H1 (cell line): ENCODE data around the gene TEX44. TPM values are rescaled to one million over a fixed set of nuclear protein-coding genes. Genes with fewer than 3 reads are reported as not detected.

Source experiments
- CTCF ChIA-PET: fragments of 300-600 bp; sonication (Branson Sonifier 250); formaldehyde crosslinking; loops from one replicate; lab custom pipeline; 2021; ENCODE audit not compliant: partially characterized antibody; lab: Charles Lee
- POLR2A ChIA-PET: fragments of 300-600 bp; sonication (Branson Sonifier 250); formaldehyde crosslinking; loops from one replicate; lab custom pipeline; 2021; ENCODE audit warnings: inconsistent platforms; ENCODE audit not compliant: partially characterized antibody; lab: Charles Lee
- DNase-seq, 2 experiments: peaks; one replicate each; pipeline versions ENCODE4 v3.0.0 to v3.0.0-alpha.2; 2010 to 2022; ENCODE audit warnings: low spot score in 2 of 2, low read depth in 1 of 2, mixed read lengths in 1 of 2
- FAIRE-seq: peaks from 2 replicates; lab custom pipeline; 2011; peaks lifted over from hg19 to GRCh38; lab: Jason Lieb, UNC
- H2AFZ ChIP-seq: 2 replicates; pipeline ENCODE4 v1.8.1; 2012; ENCODE audit warnings: low read length, inconsistent platforms
- H2AK5ac ChIP-seq: 2 replicates; pipeline ENCODE4 v1.6.1; 2013; ENCODE audit warnings: low read depth, low read length
- H2BK120ac ChIP-seq: replicated peaks from 2 replicates; pipeline ENCODE3; 2013; ENCODE audit warnings: low read depth, low read length, inconsistent platforms
- H2BK12ac ChIP-seq: 2 replicates; pipeline ENCODE4 v1.6.1; 2013; ENCODE audit warnings: low read depth, low read length
- H2BK15ac ChIP-seq: 2 replicates; pipeline ENCODE4 v1.6.1; 2013; ENCODE audit warnings: low read length
- H2BK20ac ChIP-seq: 2 replicates; pipeline ENCODE4 v1.6.1; 2013; ENCODE audit warnings: low read length
- H2BK5ac ChIP-seq: 2 replicates; pipeline ENCODE4 v1.6.1; 2013; ENCODE audit warnings: low read depth, low read length
- H3K14ac ChIP-seq: 2 replicates; pipeline ENCODE4 v1.6.1; 2013; ENCODE audit warnings: inconsistent platforms; ENCODE audit not compliant: insufficient read length
- H3K18ac ChIP-seq: 2 replicates; pipeline ENCODE4 v1.6.1; 2013; ENCODE audit warnings: low read length; ENCODE audit errors: extremely low read depth
- H3K23ac ChIP-seq: 2 replicates; pipeline ENCODE4 v1.6.1; 2013; ENCODE audit warnings: inconsistent platforms; ENCODE audit not compliant: insufficient read length
- H3K23me2 ChIP-seq: 2 replicates; pipeline ENCODE4 v1.6.1; 2013; ENCODE audit warnings: low read depth, low read length
- H3K27ac ChIP-seq: 2 replicates; pipeline ENCODE4 v1.6.1; 2011; ENCODE audit warnings: low read depth, low read length, inconsistent platforms
- H3K27me3 ChIP-seq, 4 experiments: replicated peaks in 1 of 4; 1 replicate in 1 of 4; 2 replicates in 3 of 4; pipeline versions ENCODE4 v1.6.1 to v1.8.1; 2011 to 2013; ENCODE audit warnings: low read length in 3 of 4, mild to moderate bottlenecking in 3 of 4, inconsistent platforms in 2 of 4, mixed read lengths in 2 of 4, moderate library complexity in 1 of 4; ENCODE audit not compliant: control insufficient read depth in 3 of 4, insufficient read depth in 3 of 4; ENCODE audit errors: extremely low read depth in 1 of 4
- H3K36me3 ChIP-seq, 4 experiments: 2 replicates each; pipeline versions ENCODE4 v1.6.1 to v1.8.1; 2011 to 2013; ENCODE audit warnings: mild to moderate bottlenecking in 4 of 4, low read length in 3 of 4, moderate library complexity in 2 of 4, control low read depth in 1 of 4, inconsistent platforms in 1 of 4; ENCODE audit not compliant: insufficient read depth in 4 of 4, control insufficient read depth in 2 of 4
- H3K4ac ChIP-seq: replicated peaks from 2 replicates; pipeline ENCODE3; 2013; ENCODE audit warnings: low read length, low read depth, mixed read lengths, inconsistent platforms; ENCODE audit not compliant: insufficient read length
- H3K4me1 ChIP-seq, 4 experiments: replicated peaks in 1 of 4; 1 replicate in 1 of 4; 2 replicates in 3 of 4; pipeline versions ENCODE4 v1.6.1 to v1.8.1; 2011 to 2013; ENCODE audit warnings: low read length in 3 of 4, inconsistent platforms in 2 of 4, mixed read lengths in 1 of 4; ENCODE audit not compliant: insufficient read depth in 4 of 4, control insufficient read depth in 3 of 4
- H3K4me2 ChIP-seq, 2 experiments: 2 replicates each; pipeline versions ENCODE4 v1.6.1 to v1.8.1; 2011 to 2013; ENCODE audit warnings: low read depth in 2 of 2, low read length in 2 of 2, control low read depth in 1 of 2, inconsistent platforms in 1 of 2, mild to moderate bottlenecking in 1 of 2; ENCODE audit not compliant: insufficient read depth in 1 of 2
- H3K4me3 ChIP-seq, 4 experiments: fragments of 200-600, 300-600 bp in 1 of 4; sonication (generic), shearing (Covaris generic), sonication (Bioruptor Twin) in 1 of 4; 2 replicates each; pipeline versions ENCODE4 v1.5.1 to v1.8.1; 2011 to 2016; ENCODE audit warnings: low read length in 4 of 4, low read depth in 3 of 4, control low read depth in 2 of 4, inconsistent platforms in 2 of 4, mild to moderate bottlenecking in 2 of 4, mixed read lengths in 1 of 4, moderate library complexity in 1 of 4; ENCODE audit not compliant: insufficient read depth in 2 of 4; ENCODE audit errors: extremely low read depth in 1 of 4
- H3K56ac ChIP-seq: replicated peaks from 2 replicates; pipeline ENCODE3; 2013; ENCODE audit warnings: low read depth, mild to moderate bottlenecking, mixed read lengths, low read length, inconsistent platforms; ENCODE audit not compliant: insufficient read length
- H3K79me1 ChIP-seq: 2 replicates; pipeline ENCODE4 v1.6.1; 2013; ENCODE audit warnings: low read depth, low read length, control low read depth
- H3K79me2 ChIP-seq, 2 experiments: 2 replicates each; pipeline versions ENCODE4 v1.6.1 to v1.8.1; 2012 to 2013; ENCODE audit warnings: low read length in 2 of 2, mild to moderate bottlenecking in 2 of 2, inconsistent platforms in 1 of 2; ENCODE audit not compliant: insufficient read depth in 2 of 2, control insufficient read depth in 1 of 2
- H3K9ac ChIP-seq, 4 experiments: replicated peaks in 1 of 4; 1 replicate in 1 of 4; 2 replicates in 3 of 4; pipeline versions ENCODE4 v1.6.1 to v1.8.1; 2011 to 2013; ENCODE audit warnings: low read depth in 3 of 4, low read length in 3 of 4, control low read depth in 2 of 4, mild to moderate bottlenecking in 2 of 4, moderate library complexity in 2 of 4, inconsistent platforms in 1 of 4; ENCODE audit errors: extremely low read depth in 1 of 4
- H3K9me3 ChIP-seq, 2 experiments: 2 replicates each; pipeline versions ENCODE4 v1.6.1 to v1.8.1; 2012 to 2013; ENCODE audit warnings: mild to moderate bottlenecking in 2 of 2, moderate library complexity in 2 of 2, control low read depth in 1 of 2, inconsistent platforms in 1 of 2, low read depth in 1 of 2, low read length in 1 of 2, mixed read lengths in 1 of 2; ENCODE audit not compliant: insufficient read depth in 2 of 2
- H4K20me1 ChIP-seq, 2 experiments: replicated peaks in 1 of 2; 2 replicates each; pipeline versions ENCODE3 to v1.8.1; 2011 to 2013; ENCODE audit warnings: inconsistent platforms in 2 of 2, low read length in 2 of 2, mild to moderate bottlenecking in 1 of 2; ENCODE audit not compliant: insufficient read depth in 2 of 2, control insufficient read depth in 1 of 2
- H4K5ac ChIP-seq: 2 replicates; pipeline ENCODE4 v1.6.1; 2013; ENCODE audit warnings: low read length, low read depth, mixed read lengths, inconsistent platforms; ENCODE audit not compliant: insufficient read length
- H4K8ac ChIP-seq: 2 replicates; pipeline ENCODE4 v1.8.0; 2013; ENCODE audit warnings: mild to moderate bottlenecking, moderate library complexity, low read length, inconsistent platforms; ENCODE audit not compliant: insufficient read depth; ENCODE audit errors: extremely low read depth
- H4K91ac ChIP-seq: replicated peaks from 2 replicates; pipeline ENCODE3; 2013; ENCODE audit warnings: low read length, mixed read lengths, inconsistent platforms; ENCODE audit not compliant: insufficient read length
- EP300 ChIP-seq, 2 experiments: IDR thresholded peaks; 1 replicate in 1 of 2; 2 replicates in 1 of 2; pipeline ENCODE4 v1.6.1; 2011 to 2012; ENCODE audit warnings: low read depth in 2 of 2, low read length in 2 of 2, mild to moderate bottlenecking in 2 of 2, borderline replicate concordance in 1 of 2, inconsistent platforms in 1 of 2, moderate library complexity in 1 of 2
- SP1 ChIP-seq: IDR thresholded peaks from 2 replicates; pipeline ENCODE4 v1.6.1; 2011; ENCODE audit warnings: low read depth, low read length
- WGBS, 2 experiments: shearing (Covaris generic) in 1 of 2; methylation state at CpG; one replicate each; pipeline versions ENCODE4 v1.1.6 to v1.1.7; 2013 to 2015; ENCODE audit warnings: low lambda C conversion rate in 2 of 2, mixed read lengths in 2 of 2, inconsistent platforms in 1 of 2, low coverage in 1 of 2, missing lambda C conversion rate in 1 of 2; ENCODE audit not compliant: insufficient replicate concordance in 2 of 2, insufficient coverage in 1 of 2, insufficient read length in 1 of 2; ENCODE audit errors: extremely low coverage in 1 of 2, missing lambda C conversion rate in 1 of 2; 5-methylcytosine and 5-hydroxymethylcytosine counted together
- polyA plus RNA-seq, 7 experiments: library from polyadenylated mRNA; depleted of rRNA in 3 of 7; stranded (reverse) in 5 of 7; unstranded in 2 of 7; fragments of >200 nt in 5 of 7; fragments of 200-250 nt in 2 of 7; gene quantifications; 1 replicate in 5 of 7; 2 replicates in 1 of 7; 4 replicates in 1 of 7; pipeline versions ENCODE4 v1.2.1 to v1.2.3, GENCODE V29; 2011 to 2013; ENCODE audit warnings: missing spikeins in 2 of 7, mixed read lengths in 2 of 7
- total RNA-seq: library from RNA; stranded (reverse); fragmentation: NEBNext Ultra II Directional; extraction: Animal tissue kit (Norgen Biotek cat#: 25700); gene quantifications from 2 replicates; pipeline ENCODE4 v1.2.1, GENCODE V29; 2021

Gene TEX44
- total and polyA plus RNA-seq, 2 of the 8 experiments (the other 6 are each of a cell fraction or from before 2014, with no cell fraction given): not detected

DNA sequence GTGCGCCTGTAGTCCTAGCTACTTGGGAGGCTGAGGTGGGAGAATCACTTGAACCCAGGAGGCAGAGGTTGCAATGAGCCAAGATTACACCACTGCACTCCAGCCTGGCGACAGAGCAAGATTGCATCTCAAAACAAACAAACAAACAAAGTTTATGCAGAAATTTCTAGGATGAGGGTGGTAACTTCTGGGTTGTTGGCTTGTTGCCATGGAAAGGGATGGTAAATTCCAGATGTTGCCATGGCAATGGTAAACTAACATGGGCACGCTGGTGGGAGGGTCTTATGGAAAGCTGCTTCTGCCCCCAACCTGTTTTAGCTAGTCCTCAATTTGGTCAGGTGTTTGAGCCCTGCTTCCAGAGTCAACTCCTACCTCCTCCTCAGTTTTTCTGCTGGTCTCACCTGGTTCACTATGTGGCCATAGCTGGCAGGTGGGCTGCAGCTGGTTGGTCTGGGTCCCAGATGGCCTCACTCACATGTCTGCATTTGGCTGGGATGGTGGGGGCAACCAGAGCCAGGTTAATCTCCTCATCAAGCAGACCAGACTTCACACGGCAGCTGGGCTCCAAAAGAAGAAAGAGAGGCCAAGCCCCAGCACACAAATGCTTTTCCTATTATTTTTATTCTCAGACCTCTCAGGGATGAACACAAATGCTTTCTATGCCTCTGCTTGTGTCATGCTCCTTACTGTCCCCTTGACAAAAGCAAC is 26.6 kb upstream of the TEX44 start:
- ChIA-PET CTCF (interaction anchor here (0.5 to 16.1 kb wide), 7 partner anchors 9 to 188 kb away, joined by 3 to 368 read pairs (median 4); partner anchors contain the start of gene TEX44), POLR2A (interaction anchor here (0.6 to 2.5 kb wide), 5 partner anchors 10 to 148 kb away, joined by 3 to 6 read pairs (median 4); no protein-coding TSS in a partner anchor)
- no peak overlapping the region for H3K9ac ChIP-seq
- H3K4me2 ChIP-seq: no peak overlapping the region
- H2BK12ac ChIP-seq: no peak overlapping the region
- no peaks in the 10 kb centered on the region for H3K79me1 ChIP-seq
- WGBS, 2 experiments: 89% methylated on average over 4 of the region's 4 CpGs; no CpG with 5 or more reads in 1 of the 2 experiments
- DNase-seq (no peak), FAIRE-seq (no peak)
- H3K79me2 ChIP-seq: no peaks in the 10 kb centered on the region
- H4K8ac ChIP-seq: no peak overlapping the region
- H3K9me3 ChIP-seq: peaks cover 3 to 14% of the 10 kb centered on the region in 2 experiments; a peak in 2 of 4 replicates
- H2BK15ac ChIP-seq: peak overlapping the region; percentile 19; the same call in 1 of the 2 replicates
- H3K18ac ChIP-seq: no peak overlapping the region
- no peak overlapping the region for H3K14ac ChIP-seq
- no peak overlapping the region for H2BK20ac ChIP-seq
- no peaks in the 10 kb centered on the region for H3K27me3 ChIP-seq
- H3K4ac ChIP-seq: no peak overlapping the region
- H2AK5ac ChIP-seq: no peak overlapping the region
- no peak overlapping the region for H3K56ac ChIP-seq
- H2BK5ac ChIP-seq: no peak overlapping the region
- H4K91ac ChIP-seq: no peak overlapping the region
- no peak overlapping the region for H3K27ac ChIP-seq
- no peak overlapping the region for H2BK120ac ChIP-seq
- H3K4me1 ChIP-seq: peaks cover 0 to 14% (median 6%) of the 10 kb centered on the region in 4 experiments; a peak in 6 of 7 replicates
- no peaks in the 10 kb centered on the region for H3K23me2 ChIP-seq
- no peak overlapping the region for H2AFZ ChIP-seq
- no peak overlapping the region for H4K5ac ChIP-seq
- H4K20me1 ChIP-seq: no peaks in the 10 kb centered on the region
- TF ChIP-seq SP1 (no peak), EP300 (IDR thresholded peaks at IDR 0.05; ENCODE audit: borderline replicate concordance in 1 of 2, low read depth in 2 of 2, low read length in 2 of 2) (peak in 1 of 2 experiments; percentile 45; a peak in 1 of 3 replicates)
- no peak overlapping the region for H3K23ac ChIP-seq
- no peaks in the 10 kb centered on the region for H3K36me3 ChIP-seq
- H3K4me3 ChIP-seq: no peak overlapping the region
